ENCODE measurements around the gene ZSCAN5C.
"Not testable (repeated sequence)": the region's sequence is repeated elsewhere in the genome, so short reads cannot be mapped to it uniquely, and the experiment has no call there.

ZSCAN5C gene, protein sequence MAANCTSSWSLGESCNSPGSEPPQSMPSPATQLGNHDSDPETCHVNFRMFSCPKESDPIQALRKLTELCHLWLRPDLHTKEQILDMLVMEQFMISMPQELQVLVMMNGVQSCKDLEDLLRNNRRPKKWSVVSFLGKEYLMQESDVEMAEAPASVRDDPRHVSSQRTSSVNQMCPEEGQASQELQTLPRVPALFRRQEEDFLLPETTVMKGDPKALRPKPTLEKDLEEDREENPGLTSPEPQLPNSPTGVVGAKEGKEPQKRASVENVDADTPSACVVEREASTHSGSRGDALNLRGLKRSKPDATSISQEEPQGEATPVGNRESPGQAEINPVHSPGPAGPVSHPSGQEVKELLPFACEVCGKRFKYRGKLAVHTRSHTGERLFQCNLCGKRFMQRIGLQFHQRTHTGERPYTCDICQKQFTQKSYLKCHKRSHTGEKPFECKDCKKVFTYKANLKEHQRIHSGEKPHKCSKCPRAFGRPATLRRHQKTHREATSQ

DNA sequence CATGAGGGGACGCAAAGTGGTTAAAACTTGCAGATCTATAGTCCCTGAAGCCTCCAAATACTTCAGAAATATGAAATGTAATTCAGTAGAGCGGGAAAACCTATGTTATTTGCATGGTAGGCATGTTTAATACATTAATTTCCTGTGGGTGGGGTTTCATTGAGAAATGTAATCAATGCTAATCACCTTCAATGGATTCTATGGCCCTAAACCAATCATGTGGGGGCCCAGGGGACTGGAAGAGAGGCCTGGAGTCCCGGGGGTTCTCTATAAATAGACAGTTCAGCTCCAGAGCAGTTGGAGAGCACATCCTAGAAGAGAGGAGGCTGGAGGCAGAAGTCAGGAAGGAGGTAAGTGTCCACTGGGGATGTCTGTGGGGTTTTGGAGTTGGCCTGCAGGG is at the start of gene ZSCAN5C:
Gene ZSCAN5C, plus strand, starts transcription at position 301 of the 400 bp plus-strand sequence. CDS start 3,641 bp downstream, outside the sequence.
- DNase-seq (ENCODE audit: low read depth in 2 of 2) = no peak

DNA sequence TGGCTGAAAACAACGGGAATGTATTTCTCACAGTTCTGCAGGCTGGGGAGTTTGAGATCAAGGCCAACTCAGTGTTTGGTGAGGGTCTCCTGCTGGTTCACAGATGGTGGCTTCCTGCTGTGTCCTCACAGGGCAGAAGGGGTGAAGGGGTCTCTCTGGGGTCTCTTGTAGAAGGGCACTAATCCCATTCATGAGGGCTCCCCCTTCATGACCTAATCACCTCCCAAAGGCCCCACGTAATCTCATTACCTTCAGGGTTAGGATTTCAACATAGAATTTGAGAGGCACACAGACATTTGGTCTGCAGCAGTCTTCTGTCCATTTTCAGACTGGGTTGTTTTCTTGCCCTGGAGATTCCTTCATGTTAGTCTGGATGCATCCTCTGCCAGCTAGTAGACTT is 49.4 kb upstream of the ZSCAN5C start:
- DNase-seq (ENCODE audit: low read depth in 2 of 2) = no peak

DNA sequence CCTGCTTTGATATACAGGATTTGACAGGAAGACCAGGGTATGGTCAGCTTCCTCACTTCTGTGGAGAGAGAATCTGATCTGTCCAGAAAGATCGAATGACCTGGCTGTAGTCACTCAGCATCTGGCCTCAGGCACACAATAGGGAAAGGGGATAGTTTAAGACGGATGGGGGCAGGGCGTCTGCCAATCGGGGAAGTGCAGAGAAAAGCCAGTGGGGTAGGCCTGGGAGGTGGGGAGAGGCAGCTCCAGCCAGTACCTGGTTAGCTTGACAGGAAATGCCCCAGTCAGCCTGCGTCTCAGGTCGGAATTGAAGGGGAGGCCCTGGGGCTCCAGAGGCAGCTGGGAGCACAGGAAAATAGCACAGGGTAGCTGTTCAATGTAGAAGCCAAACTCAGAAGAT is 48.6 kb upstream of the ZSCAN5C start:
- no peak for DNase-seq (ENCODE audit: low read depth in 2 of 2)

DNA sequence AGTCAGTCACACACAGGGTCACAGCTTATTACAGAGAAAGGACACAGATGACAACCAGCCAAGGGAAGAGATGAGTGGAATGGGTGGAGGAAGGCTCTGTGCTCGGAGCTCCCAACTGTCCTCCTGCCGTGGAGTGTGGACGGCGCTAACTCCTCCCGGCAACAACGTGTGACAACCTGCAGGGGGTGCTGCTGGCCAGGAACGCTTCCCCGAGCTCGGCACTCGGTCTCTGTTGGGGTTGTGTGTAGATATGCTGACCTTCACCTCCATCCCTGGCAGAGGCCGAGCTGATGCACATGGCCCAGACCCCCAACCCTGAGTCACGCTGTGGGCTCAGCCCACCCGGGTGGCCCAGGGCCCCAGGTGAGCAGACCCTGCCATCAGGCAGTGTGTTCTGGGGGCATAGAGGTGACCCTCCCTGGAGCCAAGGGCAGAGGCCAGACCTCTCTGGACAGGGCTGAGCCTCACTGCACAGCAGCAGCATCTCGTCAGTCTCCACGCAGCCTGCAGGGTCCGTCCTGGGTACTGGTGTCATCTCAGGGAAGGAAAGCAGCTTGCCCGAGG is 46.9 kb upstream of the ZSCAN5C start:
- no peak for DNase-seq (ENCODE audit: low read depth in 2 of 2)

DNA sequence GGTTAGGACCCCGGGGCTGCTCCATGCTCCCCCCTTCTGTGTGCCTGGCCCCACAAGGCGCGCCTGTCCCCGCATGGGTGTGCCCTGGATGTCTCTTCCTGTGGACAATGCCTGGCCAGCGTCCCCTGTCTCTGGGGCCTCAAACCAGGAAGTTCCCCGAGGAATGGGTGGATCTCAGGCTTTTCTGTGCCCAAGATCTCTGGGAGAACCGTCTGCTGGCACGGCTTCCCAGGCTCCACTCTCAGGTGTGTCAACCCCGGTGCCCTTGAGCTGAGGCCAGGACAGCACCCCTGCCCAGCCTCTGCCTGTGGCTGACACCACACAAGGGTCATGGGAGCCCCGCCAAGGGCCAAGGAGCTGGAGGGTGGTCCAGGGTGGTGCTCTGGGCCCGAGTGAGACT is 45.3 kb upstream of the ZSCAN5C start:
- no peak for DNase-seq (ENCODE audit: low read depth in 2 of 2)

DNA sequence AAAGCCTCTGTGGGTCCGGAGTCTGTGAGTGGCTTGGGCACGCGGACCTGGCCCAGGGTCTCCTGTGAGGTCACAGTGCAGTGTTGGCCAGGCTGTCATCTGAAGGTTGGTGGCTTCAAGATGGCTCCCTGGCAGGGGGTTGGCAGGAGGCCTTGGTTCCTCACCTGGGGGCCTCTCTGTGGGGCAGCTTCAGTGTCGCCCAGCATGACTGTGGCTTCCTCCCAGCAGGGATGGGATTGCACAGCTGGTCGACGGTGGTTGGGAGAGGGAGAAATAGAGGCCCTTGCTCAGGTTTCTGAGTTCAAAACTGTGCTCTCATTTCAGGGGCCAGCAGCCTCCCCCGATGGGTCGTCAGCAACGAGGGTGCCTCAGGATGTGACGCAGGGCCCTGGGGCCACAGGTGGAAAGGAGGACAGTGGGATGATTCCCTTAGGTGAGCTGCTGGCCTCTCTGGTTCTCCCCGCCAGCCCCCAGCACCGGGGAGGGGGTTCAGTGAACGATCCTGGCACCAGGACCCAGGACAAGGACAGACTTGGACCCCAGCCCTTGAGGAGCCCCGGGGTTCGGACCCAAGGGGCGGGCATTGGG is 43.8 kb upstream of the ZSCAN5C start:
- DNase-seq (ENCODE audit: low read depth in 2 of 2) = no peak

DNA sequence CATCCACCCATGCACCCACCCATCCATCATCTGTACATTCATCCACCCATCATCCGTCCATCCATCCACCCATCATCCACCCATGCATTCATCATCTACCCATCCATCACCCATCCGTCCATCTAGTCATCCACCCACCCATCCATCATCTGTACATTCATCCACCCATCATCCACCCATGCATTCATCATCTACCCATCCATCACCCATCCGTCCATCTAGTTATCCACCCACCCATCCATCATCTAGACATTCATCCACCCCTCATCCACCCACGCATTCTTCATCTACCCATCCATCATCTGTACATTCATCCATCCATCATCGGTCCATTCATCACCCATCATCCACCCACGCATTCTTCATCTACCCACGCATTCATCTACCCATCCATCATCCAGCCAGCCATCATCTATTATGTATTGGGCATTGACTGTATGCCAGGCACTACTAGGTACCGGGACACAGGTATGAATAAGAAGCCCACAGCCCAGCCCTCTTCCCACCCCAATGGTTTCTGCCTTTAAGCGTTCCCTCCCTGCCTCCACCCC is 43.0 kb upstream of the ZSCAN5C start:
- no peak for DNase-seq (ENCODE audit: low read depth in 2 of 2)

DNA sequence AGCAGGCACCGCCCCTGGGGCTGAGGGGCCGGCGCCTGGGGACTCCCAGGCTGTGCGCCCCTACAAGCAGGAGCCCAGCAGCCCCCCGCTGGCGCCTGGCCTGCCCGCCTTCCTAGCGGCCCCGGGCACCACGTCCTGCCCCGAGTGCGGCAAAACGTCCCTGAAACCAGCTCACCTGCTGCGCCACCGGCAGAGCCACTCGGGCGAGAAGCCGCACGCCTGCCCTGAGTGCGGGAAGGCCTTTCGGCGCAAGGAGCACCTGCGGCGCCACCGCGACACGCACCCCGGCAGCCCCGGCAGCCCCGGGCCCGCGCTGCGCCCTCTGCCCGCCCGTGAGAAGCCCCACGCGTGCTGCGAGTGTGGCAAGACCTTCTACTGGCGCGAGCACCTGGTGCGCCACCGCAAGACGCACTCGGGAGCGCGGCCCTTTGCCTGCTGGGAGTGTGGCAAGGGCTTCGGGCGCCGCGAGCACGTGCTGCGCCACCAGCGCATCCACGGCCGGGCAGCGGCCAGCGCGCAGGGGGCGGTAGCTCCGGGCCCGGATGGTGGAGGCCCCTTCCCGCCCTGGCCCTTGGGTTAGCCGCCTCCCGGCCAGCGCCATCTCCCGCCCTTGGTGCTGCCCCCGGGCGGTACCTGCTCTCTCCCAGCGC is 42.3 kb upstream of the ZSCAN5C start:
- no peak for DNase-seq (ENCODE audit: low read depth in 2 of 2)

DNA sequence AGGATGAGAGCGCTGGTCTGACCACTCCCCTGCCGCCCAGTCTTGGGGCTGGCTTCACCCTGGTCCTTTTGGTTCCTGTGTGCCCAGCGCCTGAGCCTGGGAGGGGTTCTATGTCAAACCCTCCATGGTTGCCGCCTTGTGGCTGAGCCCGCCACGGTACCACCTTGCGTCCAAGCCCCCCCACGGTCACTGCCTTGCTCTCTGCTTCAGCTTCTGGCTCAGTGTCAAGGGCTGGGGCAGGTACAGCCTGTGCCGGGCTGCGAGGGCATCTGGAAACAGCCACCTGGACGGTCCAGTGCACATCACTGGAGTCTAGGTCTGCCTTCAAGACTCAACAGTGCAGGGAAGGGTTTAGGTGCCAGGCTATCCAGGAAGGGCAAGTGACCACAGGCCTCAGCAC is 40.5 kb upstream of the ZSCAN5C start:
- DNase-seq (ENCODE audit: low read depth in 2 of 2) = no peak

DNA sequence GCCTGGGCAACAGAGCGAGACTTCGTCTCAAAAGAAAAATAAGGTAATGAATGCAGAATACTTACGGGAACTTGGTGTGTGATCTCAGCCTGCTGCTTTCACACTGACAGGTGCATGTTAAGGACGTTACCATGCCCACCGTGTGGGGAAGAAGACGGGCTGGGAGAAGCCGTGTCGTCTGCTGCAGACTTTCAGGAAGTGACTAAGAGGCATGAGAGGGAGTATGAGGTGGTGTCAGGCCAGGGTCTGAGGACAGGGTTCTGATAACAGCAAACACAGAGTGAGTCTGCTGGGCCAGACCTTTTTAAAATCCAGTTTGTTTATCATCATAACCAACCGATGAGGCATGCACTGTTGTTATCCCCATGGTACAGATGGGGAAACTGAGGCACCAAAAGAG is 39.8 kb upstream of the ZSCAN5C start:
- DNase-seq (ENCODE audit: low read depth in 2 of 2) = no peak

DNA sequence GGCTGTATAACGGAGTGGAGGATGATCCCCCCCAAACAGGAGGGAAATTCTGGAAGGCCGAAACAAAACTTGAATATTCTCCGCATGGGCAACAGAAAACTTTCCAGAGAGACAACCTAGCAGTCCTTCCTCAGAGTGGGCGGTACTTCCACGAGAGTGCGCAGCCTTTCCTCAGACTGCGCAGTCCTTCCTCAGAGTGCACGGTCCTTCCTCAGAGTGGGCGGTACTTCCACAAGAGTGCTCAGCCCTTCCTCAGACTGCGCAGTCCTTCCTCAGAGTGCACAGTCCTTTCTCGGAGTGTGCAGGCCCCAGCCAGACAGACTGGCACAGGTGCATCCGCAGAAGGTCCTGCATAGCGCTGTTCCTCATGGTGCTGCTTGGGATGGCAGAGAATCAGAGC is 39.0 kb upstream of the ZSCAN5C start:
- no peak for DNase-seq (ENCODE audit: low read depth in 2 of 2)

DNA sequence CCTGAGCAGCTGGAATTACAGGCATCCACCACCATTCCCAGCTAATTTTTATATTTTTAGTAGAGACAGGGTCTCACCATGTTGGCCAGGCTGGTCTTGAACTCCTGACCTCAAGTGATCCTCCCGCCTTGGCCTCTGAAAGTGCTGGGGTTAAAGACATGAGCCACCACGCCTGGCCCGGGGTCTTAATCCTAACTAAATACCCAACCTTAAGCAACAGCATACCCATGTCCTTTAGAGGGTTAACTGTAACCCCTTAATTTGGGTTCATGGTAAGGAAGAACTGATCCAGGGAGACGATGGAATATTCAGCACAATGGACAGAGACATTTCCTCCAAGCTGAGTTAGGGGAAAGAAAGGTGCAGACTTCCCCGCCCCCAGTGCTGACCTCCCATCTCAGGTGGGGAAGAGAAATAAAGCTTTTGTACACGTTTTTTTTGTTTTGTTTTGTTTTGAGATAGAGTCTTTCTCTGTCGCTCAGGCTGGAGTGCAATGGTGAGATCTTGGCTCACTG is 35.0 kb upstream of the ZSCAN5C start:
- DNase-seq (ENCODE audit: low read depth in 2 of 2) = no peak

DNA sequence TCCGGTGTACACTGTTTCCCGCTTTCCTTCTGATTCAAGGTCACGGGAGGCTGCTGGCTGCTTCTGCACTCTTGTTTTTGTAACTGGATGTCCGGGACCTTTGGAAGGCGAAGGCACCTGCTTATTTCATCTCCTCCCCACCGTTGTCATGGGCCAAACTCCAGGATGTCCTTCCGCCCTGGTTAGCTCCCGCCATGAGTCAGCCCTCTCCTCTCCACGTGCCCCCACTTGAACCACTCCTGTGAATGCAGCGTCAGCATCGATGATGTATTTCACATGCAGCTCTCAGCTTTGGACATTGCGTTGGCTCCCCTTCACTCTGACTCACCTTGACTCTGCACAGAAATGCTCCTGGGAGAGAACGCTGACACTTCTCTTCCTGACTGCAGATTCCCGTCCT is 31.8 kb upstream of the ZSCAN5C start:
- no peak for DNase-seq (ENCODE audit: low read depth in 2 of 2)

DNA sequence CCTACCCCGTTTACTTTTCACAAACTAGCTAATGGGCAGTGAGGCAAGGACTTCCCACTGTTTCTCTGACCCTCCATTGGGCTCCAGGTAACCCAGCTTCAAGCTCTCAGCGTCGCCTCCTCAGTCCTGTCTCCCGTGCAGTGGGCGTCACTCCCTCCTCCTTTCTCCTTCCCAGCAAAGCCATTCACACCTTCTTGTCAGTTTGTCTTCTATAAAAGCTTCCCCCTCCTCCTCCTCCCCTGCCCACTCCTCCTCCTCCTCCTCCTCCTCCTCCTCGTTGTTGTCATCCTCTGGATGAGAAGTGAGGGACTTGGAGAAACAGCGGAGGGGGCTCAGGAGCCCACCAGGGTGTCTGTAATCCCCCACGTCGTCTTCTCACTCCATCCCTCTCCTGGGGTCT is 28.0 kb upstream of the ZSCAN5C start:
- DNase-seq (ENCODE audit: low read depth in 2 of 2) = no peak

DNA sequence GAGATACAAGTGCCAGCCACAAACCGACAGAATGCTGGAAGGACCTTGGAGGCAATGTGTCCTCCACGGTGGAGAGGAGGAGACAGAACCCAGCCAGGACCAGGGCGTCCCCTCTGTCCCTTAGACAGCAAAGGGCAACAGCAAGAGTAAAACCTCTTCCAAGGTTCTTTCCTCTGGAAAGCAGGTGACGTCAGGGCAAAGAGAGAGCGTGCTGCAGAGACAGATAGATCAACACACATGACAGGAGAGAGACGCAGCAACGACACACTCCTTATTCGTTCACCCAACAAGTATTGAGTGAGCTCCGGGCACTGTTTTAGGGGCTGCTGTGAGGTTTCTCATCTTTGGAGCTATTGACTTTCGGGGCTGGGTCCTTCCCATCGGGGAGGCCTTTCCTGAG is 27.5 kb upstream of the ZSCAN5C start:
- DNase-seq (ENCODE audit: low read depth in 2 of 2) = no peak

DNA sequence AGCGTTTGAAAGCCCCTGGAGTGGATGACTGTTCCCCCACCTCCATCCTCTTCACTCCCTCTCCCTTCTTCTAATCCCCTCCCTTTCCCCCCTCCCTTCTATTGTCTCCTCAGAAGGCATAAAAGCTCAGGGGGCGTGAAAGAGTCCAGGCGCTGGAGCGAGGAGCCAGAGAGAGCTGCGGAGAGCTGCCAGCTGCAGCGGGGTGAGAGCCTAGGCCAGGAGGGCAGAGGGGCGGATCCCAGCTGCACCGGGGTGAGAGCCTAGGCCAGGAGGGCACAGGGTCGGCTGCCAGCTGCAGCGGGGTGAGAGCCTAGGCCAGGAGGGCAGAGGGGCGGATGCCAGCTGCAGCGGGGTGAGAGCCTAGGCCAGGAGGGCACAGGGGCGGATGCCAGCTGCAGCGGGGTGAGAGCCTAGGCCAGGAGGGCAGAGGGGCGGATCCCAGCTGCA is 26.2 kb upstream of the ZSCAN5C start, which contains the start of gene GALP:
Gene GALP, plus strand, starts transcription at position 148 of the 447 bp plus-strand sequence. CDS start 1,101 bp downstream, outside the sequence.
- DNase-seq (ENCODE audit: low read depth in 2 of 2) = not testable (repeated sequence)

DNA sequence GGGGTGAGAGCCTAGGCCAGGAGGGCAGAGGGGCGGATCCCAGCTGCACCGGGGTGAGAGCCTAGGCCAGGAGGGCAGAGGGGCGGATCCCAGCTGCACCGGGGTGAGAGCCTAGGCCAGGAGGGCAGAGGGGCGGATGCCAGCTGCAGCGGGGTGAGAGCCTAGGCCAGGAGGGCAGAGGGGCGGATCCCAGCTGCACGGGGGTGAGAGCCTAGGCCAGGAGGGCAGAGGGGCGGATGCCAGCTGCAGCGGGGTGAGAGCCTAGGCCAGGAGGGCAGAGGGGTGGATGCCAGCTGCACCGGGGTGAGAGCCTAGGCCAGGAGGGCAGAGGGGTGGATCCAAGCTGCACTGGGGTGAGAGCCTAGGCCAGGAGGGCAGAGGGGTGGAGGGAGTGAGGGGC is 25.8 kb upstream of the ZSCAN5C start:
- DNase-seq (ENCODE audit: low read depth in 2 of 2) = not testable (repeated sequence)

DNA sequence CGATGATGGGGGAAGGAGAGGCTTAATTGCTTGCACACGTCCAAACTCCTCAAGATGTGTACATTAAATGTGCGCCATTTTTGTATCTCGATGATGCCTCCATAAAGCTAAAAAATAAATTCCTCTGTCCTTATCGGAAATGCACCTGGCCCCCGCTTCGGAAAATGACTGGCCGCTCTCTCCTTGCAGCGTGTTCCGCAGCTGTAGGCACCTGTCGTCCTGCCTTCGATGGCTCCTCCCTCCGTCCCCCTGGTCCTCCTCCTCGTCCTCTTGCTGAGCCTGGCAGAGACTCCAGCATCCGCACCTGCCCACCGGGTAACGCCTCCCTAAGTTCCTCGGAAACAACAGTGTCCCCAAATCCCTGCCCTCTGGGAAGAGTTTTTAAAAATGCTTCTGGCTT is 25.2 kb upstream of the ZSCAN5C start:
- no peak for DNase-seq (ENCODE audit: low read depth in 2 of 2)

DNA sequence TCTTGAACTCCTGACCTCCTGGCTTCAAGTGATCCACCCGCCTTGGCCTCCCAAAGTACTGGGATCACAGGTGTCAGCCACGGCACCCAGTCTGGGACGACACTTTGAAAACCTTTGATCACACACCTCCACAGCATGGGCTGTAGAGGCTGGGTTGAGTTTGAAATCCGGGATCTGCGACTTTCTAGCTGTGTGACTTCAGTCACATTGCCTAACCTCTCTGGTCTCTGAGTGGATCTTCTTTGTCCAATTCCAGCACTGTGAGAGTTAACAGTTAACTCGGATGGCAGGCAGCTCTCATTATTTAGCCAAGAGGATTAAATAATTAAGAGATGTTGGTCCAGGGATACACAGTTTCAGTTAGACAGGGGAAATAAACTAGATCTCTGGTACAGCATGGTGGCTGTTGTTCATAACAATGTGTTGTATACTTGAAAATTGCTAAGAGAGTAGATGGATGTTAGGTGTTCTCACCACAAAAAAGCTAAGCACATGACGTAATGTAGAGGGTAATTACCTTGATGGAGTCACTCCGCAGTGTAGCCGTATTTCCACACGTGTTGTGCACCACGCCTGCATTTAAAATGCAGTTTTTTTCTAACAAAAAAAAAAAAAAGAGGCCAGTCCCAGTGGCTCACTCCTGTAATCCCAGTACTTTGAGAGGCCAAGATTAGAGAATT is 24.4 kb upstream of the ZSCAN5C start:
- DNase-seq (ENCODE audit: low read depth in 2 of 2) = no peak

DNA sequence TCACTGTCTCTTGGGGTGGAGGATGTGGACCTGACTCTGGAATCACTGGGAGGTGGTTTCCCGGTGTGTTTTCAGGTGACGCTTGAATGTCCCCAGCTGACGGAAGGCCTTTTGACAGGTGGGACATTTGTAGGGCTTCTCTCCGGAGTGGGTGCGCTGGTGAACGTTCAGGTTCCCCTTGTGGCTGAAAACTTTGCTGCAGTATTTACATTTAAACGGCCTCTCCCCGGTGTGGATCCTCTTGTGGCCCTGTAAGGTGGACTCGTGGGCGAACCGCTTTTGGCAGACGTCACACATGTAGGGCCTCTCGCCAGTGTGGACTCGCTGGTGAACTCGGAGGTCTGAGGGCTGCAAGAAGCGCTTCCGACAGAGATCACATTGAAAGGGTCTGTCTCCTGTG is 12.3 kb upstream of the ZSCAN5C start:
- DNase-seq (ENCODE audit: low read depth in 2 of 2) = no peak

DNA sequence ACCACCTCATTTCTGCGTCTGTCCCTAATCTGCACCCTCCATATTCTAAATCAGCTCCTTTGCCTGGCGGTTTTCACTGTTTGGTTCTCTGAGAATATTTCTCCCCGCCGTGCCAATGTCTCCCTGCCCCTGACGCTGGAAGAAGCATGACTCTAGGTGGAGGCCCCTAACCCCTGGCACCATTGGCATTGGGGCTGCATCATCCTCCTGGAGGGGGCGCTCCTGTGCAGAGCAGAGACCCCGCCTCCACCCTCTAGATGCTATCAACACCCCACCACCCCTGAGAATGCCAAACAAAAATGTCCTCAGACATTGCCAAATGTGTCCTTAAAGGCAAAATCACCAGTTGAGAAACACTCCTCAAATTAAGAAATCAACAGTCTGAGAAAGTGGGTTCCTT is 11.0 kb upstream of the ZSCAN5C start:
- DNase-seq (ENCODE audit: low read depth in 2 of 2) = no peak
